Esophagus squamous epithelium (tissue), 4 donors: ENCODE data around the gene DDOST.

Experiments used
- POLR2A ChIP-seq, 4 donors: fragments of 450-650 bp; IDR thresholded peaks; one replicate each; pipeline ENCODE4 v1.6.1; 2017; ENCODE audit warnings: antibody characterized with exemption in 4 of 4, mild to moderate bottlenecking in 4 of 4, moderate library complexity in 3 of 4
- TF ChIP-seq, protein P1 (sequence below), 6 experiments: fragments of 450-650 bp in 4 of 6; fragments of 200-600 bp in 2 of 6; sonication (generic) in 2 of 6; IDR thresholded peaks; one replicate each; pipeline ENCODE4 v1.5.1; 2016 to 2019; ENCODE audit warnings: antibody characterized with exemption in 6 of 6, mild to moderate bottlenecking in 4 of 6, moderate library complexity in 4 of 6

DNA sequence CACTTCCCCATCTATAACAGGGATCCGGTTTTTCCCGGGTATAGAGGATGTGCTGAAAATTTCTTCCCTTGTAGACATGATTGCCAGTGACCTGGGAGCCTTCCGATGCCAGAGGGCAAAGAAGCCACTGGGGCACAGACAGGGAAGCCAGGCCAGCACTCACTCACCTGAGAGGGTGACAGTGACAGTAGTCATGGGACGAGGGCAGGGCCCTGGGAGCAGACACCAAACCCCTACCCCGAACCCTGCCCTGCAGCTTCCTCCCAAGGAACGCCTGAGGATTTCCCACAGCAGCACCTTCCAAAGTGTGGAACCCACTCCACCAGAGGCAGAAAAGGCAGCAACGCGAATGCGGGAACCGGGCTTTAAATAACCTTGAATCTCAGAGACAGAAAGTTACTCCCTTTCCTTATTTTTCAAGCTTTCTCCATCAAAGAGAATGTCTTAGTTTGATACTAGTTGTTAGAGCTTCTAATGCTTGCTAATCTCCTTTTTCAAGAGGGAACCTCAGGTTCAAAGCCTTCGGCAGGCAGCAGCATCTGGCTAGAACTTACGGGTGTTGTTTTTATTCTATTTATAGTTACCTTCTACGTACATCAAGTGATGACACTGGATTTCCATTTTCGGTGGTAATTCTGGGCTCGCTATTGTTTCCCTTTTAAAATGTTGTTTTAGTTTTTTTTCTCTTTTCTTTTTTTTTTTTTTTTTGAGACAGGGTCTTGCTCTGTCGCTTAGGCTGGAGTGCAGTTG lies 2.8 kb downstream of the DDOST start:
- TF ChIP-seq, protein P1, sequence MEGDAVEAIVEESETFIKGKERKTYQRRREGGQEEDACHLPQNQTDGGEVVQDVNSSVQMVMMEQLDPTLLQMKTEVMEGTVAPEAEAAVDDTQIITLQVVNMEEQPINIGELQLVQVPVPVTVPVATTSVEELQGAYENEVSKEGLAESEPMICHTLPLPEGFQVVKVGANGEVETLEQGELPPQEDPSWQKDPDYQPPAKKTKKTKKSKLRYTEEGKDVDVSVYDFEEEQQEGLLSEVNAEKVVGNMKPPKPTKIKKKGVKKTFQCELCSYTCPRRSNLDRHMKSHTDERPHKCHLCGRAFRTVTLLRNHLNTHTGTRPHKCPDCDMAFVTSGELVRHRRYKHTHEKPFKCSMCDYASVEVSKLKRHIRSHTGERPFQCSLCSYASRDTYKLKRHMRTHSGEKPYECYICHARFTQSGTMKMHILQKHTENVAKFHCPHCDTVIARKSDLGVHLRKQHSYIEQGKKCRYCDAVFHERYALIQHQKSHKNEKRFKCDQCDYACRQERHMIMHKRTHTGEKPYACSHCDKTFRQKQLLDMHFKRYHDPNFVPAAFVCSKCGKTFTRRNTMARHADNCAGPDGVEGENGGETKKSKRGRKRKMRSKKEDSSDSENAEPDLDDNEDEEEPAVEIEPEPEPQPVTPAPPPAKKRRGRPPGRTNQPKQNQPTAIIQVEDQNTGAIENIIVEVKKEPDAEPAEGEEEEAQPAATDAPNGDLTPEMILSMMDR (IDR thresholded peaks at IDR 0.05) = no peak
- no peak for TF ChIP-seq POLR2A (IDR thresholded peaks at IDR 0.05)
